K562 (cell line): ENCODE measurements around the gene HDAC1. TPM values are rescaled to one million over a fixed set of nuclear protein-coding genes. Genes with fewer than 3 reads are reported as not detected.

ENCODE experiments used
- CBX2 ChIP-seq: fragments of 200-600 bp; sonication (generic); IDR thresholded peaks from one replicate; pipeline ENCODE4 v1.6.1; 2012; ENCODE audit warnings: mild to moderate bottlenecking, low read length, inconsistent platforms; ENCODE audit not compliant: insufficient read depth, poor library complexity, severe bottlenecking
- CHCHD3 ChIP-seq: fragments of 250-450 bp; sonication (Bioruptor Pico); IDR thresholded peaks from 2 replicates; pipeline ENCODE4 v2.1.2; 2022; ENCODE audit warnings: mild to moderate bottlenecking
- ELF1 ChIP-seq: fragments of 200-800 bp; sonication (Bioruptor generic); IDR thresholded peaks from 2 replicates; pipeline ENCODE4 v1.6.1; 2016; ENCODE audit warnings: missing genetic modification characterization, missing compliant biosample characterization
- ETS2 ChIP-seq: IDR thresholded peaks from 2 replicates; pipeline ENCODE4 v1.6.1; 2016; ENCODE audit warnings: borderline replicate concordance, missing genetic modification characterization, mild to moderate bottlenecking, moderate library complexity, missing compliant biosample characterization; ENCODE audit not compliant: poor library complexity, severe bottlenecking
- HDAC1 ChIP-seq, 2 experiments: fragments of 450-650 bp; IDR thresholded peaks; 2 replicates each; pipeline ENCODE4 v1.6.1; 2016 to 2017; ENCODE audit warnings: inconsistent platforms in 1 of 2, mild to moderate bottlenecking in 1 of 2, moderate library complexity in 1 of 2
- HDAC2 ChIP-seq: fragments of 450-650 bp; IDR thresholded peaks from 2 replicates; pipeline ENCODE4 v1.6.1; 2016; ENCODE audit warnings: mild to moderate bottlenecking
- HES1 ChIP-seq: fragments of 450-650 bp; IDR thresholded peaks from 2 replicates; pipeline ENCODE4 v1.6.1; 2016; ENCODE audit warnings: low read depth, mild to moderate bottlenecking, moderate library complexity
- L3MBTL2 ChIP-seq: fragments of 450-650 bp; IDR thresholded peaks from 2 replicates; pipeline ENCODE4 v1.6.1; 2016; ENCODE audit warnings: mild to moderate bottlenecking, moderate library complexity
- MAFF ChIP-seq: IDR thresholded peaks from 2 replicates; pipeline ENCODE4 v1.6.1; 2012; ENCODE audit warnings: low read length, improper control_type of control experiment
- MTA2 ChIP-seq: fragments of 450-650 bp; IDR thresholded peaks from 2 replicates; pipeline ENCODE4 v1.6.1; 2016; ENCODE audit warnings: low read depth
- MYBL2 ChIP-seq, 2 experiments: fragments of 450-650 bp in 1 of 2; sonication (generic) in 1 of 2; formaldehyde crosslinking in 1 of 2; IDR thresholded peaks; 2 replicates each; pipeline versions ENCODE4 v1.6.1 to v1.8.1; 2017 to 2022; ENCODE audit warnings: borderline replicate concordance in 1 of 2, inconsistent platforms in 1 of 2, low read depth in 1 of 2, mild to moderate bottlenecking in 1 of 2, missing genetic modification reagents in 1 of 2, moderate library complexity in 1 of 2
- NUFIP1 ChIP-seq: fragments of 450-650 bp; IDR thresholded peaks from 2 replicates; pipeline ENCODE4 v1.6.1; 2018; ENCODE audit not compliant: partially characterized antibody
- PATZ1 ChIP-seq: fragments of 250-450 bp; sonication (Bioruptor Pico); IDR thresholded peaks from 2 replicates; pipeline ENCODE4 v1.5.0; 2020; ENCODE audit warnings: mild to moderate bottlenecking, borderline replicate concordance
- PHB ChIP-seq: fragments of 250-450 bp; sonication (Bioruptor Pico); IDR thresholded peaks from 2 replicates; pipeline ENCODE4 v1.5.0; 2021
- PPARD ChIP-seq: fragments of 250-450 bp; sonication (Bioruptor Pico); IDR thresholded peaks from 2 replicates; pipeline ENCODE4 v1.8.0; 2022; ENCODE audit warnings: inconsistent platforms, mild to moderate bottlenecking, moderate library complexity
- RFX5 ChIP-seq: IDR thresholded peaks from 2 replicates; pipeline ENCODE4 v1.6.1; 2011; ENCODE audit warnings: low read depth, mild to moderate bottlenecking, improper control_type of control experiment, low read length
- SFPQ ChIP-seq: fragments of 200-400 bp; formaldehyde crosslinking; IDR thresholded peaks from 2 replicates; pipeline ENCODE4 v1.6.1; 2017; ENCODE audit warnings: mild to moderate bottlenecking, low read depth, low read length, moderate library complexity
- THRAP3 ChIP-seq: fragments of 450-650 bp; IDR thresholded peaks from 2 replicates; pipeline ENCODE4 v1.6.1; 2016; ENCODE audit warnings: mild to moderate bottlenecking, inconsistent platforms, borderline replicate concordance
- ZBTB26 ChIP-seq: fragments of 450-650 bp; formaldehyde crosslinking; IDR thresholded peaks from 2 replicates; pipeline ENCODE4 v1.4.0; 2022; ENCODE audit warnings: missing genetic modification characterization
- ZC3H11A ChIP-seq: IDR thresholded peaks from 2 replicates; pipeline ENCODE4 v1.6.1; 2012; ENCODE audit warnings: low read depth, low read length, improper control_type of control experiment
- ZNF134 ChIP-seq: fragments of 250-450 bp; sonication (Bioruptor Pico); conservative IDR thresholded peaks from 2 replicates; pipeline ENCODE4 v1.4.0; 2020
- ZNF507 ChIP-seq: conservative IDR thresholded peaks from 2 replicates; pipeline ENCODE4 v1.6.1; 2017; ENCODE audit warnings: missing genetic modification characterization, missing compliant biosample characterization
- polyA plus RNA-seq, 8 experiments: library from polyadenylated mRNA; depleted of rRNA in 4 of 8; stranded (reverse) in 5 of 8; unstranded in 3 of 8; fragments of >200 nt; fragmentation: Nextera tagmentation in 2 of 8; fragmentation: Illumina TruSeq in 1 of 8; extraction: Ambion mirVana in 2 of 8; extraction: Trizol in 1 of 8; gene quantifications; 2 replicates each; pipeline versions ENCODE4 v1.2.1 to v1.2.3, GENCODE V29; 2011 to 2014; ENCODE audit warnings: inconsistent platforms in 1 of 8, missing spikeins in 1 of 8
- total RNA-seq, 7 experiments: library from RNA; depleted of rRNA in 6 of 7; stranded (reverse); fragments of >200 nt in 6 of 7; fragmentation: Illumina TruSeq in 2 of 7; extraction: Trizol in 2 of 7; gene quantifications; 2 replicates each; pipeline versions ENCODE4 v1.2.1 to v1.2.3, GENCODE V29; 2011 to 2021; ENCODE audit warnings: low replicate concordance in 1 of 7

The HDAC1 gene
- total and polyA plus RNA-seq, 9 of the 15 experiments (the other 6 are each of a cell fraction or from before 2014, with no cell fraction given), result 169 to 384 (median 193) TPM

- TF ChIP-seq PPARD (CRISPR knock-in tag) (no peak), MTA2 (no peak), MAFF (peak; percentile 46; the same call in 1 of the 2 replicates), ZNF507 (tag) (no peak), PATZ1 (0 out of 2 replicates have a peak, but pooled peaks have one; percentile 29), ELF1 (tag) (peak; percentile 80), SFPQ (no peak), ZNF134 (CRISPR knock-in tag) (no peak), CBX2 (no peak), RFX5 (no peak), ETS2 (tag) (no peak), THRAP3 (peak; percentile 74; the same call in 1 of the 2 replicates), NUFIP1 (no peak), PHB (CRISPR knock-in tag) (peak; percentile 85; the same call in 1 of the 2 replicates), HDAC1 (IDR thresholded peaks at IDR 0.05) (peak; percentile 61 to 89; a peak in 2 of 4 replicates), MYBL2 (IDR thresholded peaks at IDR 0.05; ENCODE audit: low read depth) (no peak; the same call in 1 of the 2 replicates), MYBL2 (CRISPR knock-in tag; IDR thresholded peaks at IDR 0.05; ENCODE audit: borderline replicate concordance) (no peak), HES1 (no peak; the same call in 1 of the 2 replicates), ZBTB26 (CRISPR knock-in tag) (peak; percentile 91), ZC3H11A (no peak), CHCHD3 (0 out of 2 replicates have a peak, but pooled peaks have one; percentile 73), L3MBTL2 (peak; percentile 94), HDAC2 (peak; percentile 82)
Measured at GRCh38 chr1:32291708-32292538, at the start of gene HDAC1 (continued).
